NT2/D1 (cell line): ENCODE measurements around the gene TMEM237.
A peak's percentile ranks its signal among the peaks of the same experiment; 100 is the strongest.

ENCODE experiments used
- DNase-seq: peaks from one replicate; pipeline ENCODE4 v3.0.0-alpha.2; 2011; ENCODE audit warnings: low read depth, low spot score
- H3K27me3 ChIP-seq: 2 replicates; pipeline ENCODE4 v1.6.0; 2011; ENCODE audit warnings: mild to moderate bottlenecking; ENCODE audit not compliant: insufficient read length, insufficient read depth
- H3K36me3 ChIP-seq: 2 replicates; pipeline ENCODE4 v1.6.1; 2011; ENCODE audit warnings: mild to moderate bottlenecking, low read length, mixed read lengths; ENCODE audit not compliant: insufficient read depth, insufficient read length
- H3K4me1 ChIP-seq: 2 replicates; pipeline ENCODE4 v1.5.1; 2011; ENCODE audit not compliant: insufficient read depth, insufficient read length
- H3K4me3 ChIP-seq: 2 replicates; pipeline ENCODE4 v1.5.1; 2011; ENCODE audit warnings: low read depth; ENCODE audit not compliant: insufficient read length
- H3K9ac ChIP-seq: 2 replicates; pipeline ENCODE4 v1.6.0; 2011; ENCODE audit warnings: low read depth; ENCODE audit not compliant: insufficient read length
- H3K9me3 ChIP-seq: 2 replicates; pipeline ENCODE4 v1.5.1; 2011; ENCODE audit warnings: mild to moderate bottlenecking, low read length; ENCODE audit not compliant: insufficient read depth
- SUZ12 ChIP-seq: IDR thresholded peaks from 2 replicates; pipeline ENCODE4 v1.6.1; 2011; ENCODE audit not compliant: insufficient read length, insufficient read depth; ENCODE audit errors: extremely low read depth
- YY1 ChIP-seq: IDR thresholded peaks from 2 replicates; pipeline ENCODE4 v1.6.1; 2011; ENCODE audit not compliant: insufficient read length, insufficient read depth
- ZNF274 ChIP-seq: IDR thresholded peaks from 2 replicates; pipeline ENCODE4 v1.6.1; 2011; ENCODE audit warnings: mild to moderate bottlenecking, low read depth, low read length

The TMEM237 gene, protein sequence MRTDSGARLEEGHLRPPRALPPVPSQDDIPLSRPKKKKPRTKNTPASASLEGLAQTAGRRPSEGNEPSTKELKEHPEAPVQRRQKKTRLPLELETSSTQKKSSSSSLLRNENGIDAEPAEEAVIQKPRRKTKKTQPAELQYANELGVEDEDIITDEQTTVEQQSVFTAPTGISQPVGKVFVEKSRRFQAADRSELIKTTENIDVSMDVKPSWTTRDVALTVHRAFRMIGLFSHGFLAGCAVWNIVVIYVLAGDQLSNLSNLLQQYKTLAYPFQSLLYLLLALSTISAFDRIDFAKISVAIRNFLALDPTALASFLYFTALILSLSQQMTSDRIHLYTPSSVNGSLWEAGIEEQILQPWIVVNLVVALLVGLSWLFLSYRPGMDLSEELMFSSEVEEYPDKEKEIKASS

GRCh38 chr2:201643216-201643890 is at the start of gene TMEM237:
Gene TMEM237 (minus strand): TSS chr2:201643503. CDS start chr2:201643400, 103 bp downstream.
- TF ChIP-seq SUZ12 = no peak
- TF ChIP-seq YY1 = no peak
- TF ChIP-seq ZNF274 = no peak
- no peak for DNase-seq
- Histone ChIP-seq H3K27me3 (no peaks in the 10 kb centered on the region), H3K4me3 (peak within 1 kb of the TSS; percentile 83), H3K9ac (peak within 1 kb of the TSS; percentile 91), H3K9me3 (no peaks in the 10 kb centered on the region), H3K36me3 (peaks cover 10% of the 10 kb centered on the region), H3K4me1 (no peaks in the 10 kb centered on the region)

- no peaks in the 10 kb centered on the region for H3K36me3 ChIP-seq
- no peak for DNase-seq
- TF ChIP-seq ZNF274 (no peak), SUZ12 (no peak), YY1 (no peak)
Measured at GRCh38 chr2:201685156-201685555, 41.9 kb upstream of the TMEM237 start.

DNA sequence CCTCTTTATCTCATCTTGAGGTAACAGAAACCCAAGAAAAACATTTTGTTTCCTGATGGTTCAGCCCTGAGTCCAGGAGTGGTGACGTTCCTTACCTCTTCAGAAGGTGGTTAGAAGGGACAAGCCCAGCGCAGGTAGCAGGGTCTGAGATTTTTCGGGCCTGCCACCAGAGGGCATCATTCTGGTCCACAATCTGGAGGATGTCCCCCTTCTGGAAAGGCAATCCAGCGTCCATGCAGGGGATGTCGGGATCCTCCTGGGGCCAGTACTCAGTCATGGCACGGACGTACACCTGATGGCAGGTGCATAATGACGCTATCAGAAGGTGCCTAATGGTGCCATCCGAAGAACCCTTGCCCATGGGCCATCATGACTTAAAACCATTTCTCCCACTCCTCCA is 37.4 kb upstream of the TMEM237 start:
- Histone ChIP-seq H3K36me3 (no peaks in the 10 kb centered on the region), H3K9ac (no peak overlapping the region), H3K27me3 (no peaks in the 10 kb centered on the region), H3K9me3 (no peaks in the 10 kb centered on the region), H3K4me3 (no peak overlapping the region), H3K4me1 (peaks cover 3% of the 10 kb centered on the region)
- peak; percentile 52 for DNase-seq
- TF ChIP-seq SUZ12 = no peak
- TF ChIP-seq YY1 = no peak
- TF ChIP-seq ZNF274 = no peak

More at GRCh38 chr2:201685156-201685555, 41.9 kb upstream of the TMEM237 start:
- H3K9ac ChIP-seq = no peak overlapping the region
- H3K27me3 ChIP-seq = no peaks in the 10 kb centered on the region
- H3K9me3 ChIP-seq = no peaks in the 10 kb centered on the region
- H3K4me1 ChIP-seq = no peaks in the 10 kb centered on the region
- no peak overlapping the region for H3K4me3 ChIP-seq

DNA sequence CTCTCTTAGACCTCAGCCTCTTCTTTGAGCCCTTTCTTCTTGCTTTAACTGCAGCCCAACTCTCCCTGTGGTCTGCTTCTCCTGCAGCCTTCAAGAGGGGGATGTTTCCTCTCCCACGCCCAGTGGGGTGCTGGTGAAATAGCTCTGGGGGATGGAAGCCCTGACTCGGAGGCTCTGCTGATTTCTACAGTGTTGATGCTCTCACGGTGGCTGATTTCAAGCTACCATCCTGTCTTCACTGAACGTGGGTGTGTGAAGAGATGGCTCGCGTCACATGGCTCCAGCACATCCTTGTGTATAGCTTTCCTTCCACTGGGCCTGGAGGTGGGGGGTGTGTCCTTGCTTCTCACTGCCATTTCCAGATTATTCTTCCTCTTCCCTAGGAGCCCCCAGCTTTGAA is 35.1 kb upstream of the TMEM237 start:
- TF ChIP-seq ZNF274 (no peak), SUZ12 (no peak), YY1 (no peak)
- Histone ChIP-seq H3K36me3 (no peaks in the 10 kb centered on the region), H3K9me3 (no peaks in the 10 kb centered on the region), H3K9ac (no peak overlapping the region), H3K4me3 (no peak overlapping the region), H3K4me1 (peaks cover 3% of the 10 kb centered on the region), H3K27me3 (no peaks in the 10 kb centered on the region)
- DNase-seq = peak; percentile 25

DNA sequence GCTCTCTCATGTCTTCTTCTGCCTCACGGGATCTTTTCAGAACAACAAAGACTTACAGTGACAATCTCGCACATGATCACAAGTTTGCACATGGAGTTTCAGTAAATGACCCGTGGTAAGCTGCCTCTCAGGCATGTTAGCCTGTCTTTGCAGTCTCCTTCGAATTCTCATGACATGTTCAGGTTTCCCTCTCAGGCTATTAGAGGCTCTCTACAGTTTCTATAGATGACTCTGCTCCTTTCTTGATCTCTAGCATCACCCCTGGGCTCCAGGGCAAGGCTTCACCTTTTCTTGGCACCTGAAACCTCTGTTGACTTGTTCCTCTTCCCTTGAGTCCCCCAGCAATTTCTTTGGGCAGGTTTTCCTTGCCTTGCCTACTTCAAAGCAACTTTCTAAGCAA is 32.2 kb upstream of the TMEM237 start:
- Histone ChIP-seq H3K27me3 (no peaks in the 10 kb centered on the region), H3K4me1 (peaks cover 3% of the 10 kb centered on the region), H3K36me3 (no peaks in the 10 kb centered on the region), H3K9me3 (no peaks in the 10 kb centered on the region), H3K9ac (no peak overlapping the region), H3K4me3 (no peak overlapping the region)
- DNase-seq = no peak
- TF ChIP-seq ZNF274 (no peak), SUZ12 (no peak), YY1 (no peak)

DNA sequence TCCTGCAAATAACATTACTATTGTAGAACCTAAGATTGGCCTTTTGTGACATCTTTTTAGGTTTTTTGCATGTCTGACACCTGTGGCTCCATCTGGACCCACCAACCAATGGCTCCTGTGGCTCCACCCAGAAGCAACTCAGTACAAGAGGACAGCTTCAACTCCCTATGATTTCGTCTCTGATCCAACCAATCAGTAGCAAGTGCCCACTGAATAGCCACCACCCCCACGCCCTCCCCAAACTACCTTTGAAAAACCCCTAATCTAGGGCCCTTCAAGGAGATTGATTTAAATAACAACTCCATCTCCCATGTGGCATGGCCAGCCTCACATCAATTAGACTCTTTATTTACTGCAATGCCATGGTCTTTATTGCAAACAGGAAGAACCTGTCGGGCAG is 31.5 kb upstream of the TMEM237 start:
- TF ChIP-seq SUZ12 = no peak
- no peak for TF ChIP-seq ZNF274
- no peak for TF ChIP-seq YY1
- H3K4me1 ChIP-seq = peaks cover 3% of the 10 kb centered on the region
- no peak overlapping the region for H3K9ac ChIP-seq
- H3K36me3 ChIP-seq = no peaks in the 10 kb centered on the region
- no peak overlapping the region for H3K4me3 ChIP-seq
- H3K27me3 ChIP-seq = no peaks in the 10 kb centered on the region
- no peaks in the 10 kb centered on the region for H3K9me3 ChIP-seq
- DNase-seq = no peak

DNA sequence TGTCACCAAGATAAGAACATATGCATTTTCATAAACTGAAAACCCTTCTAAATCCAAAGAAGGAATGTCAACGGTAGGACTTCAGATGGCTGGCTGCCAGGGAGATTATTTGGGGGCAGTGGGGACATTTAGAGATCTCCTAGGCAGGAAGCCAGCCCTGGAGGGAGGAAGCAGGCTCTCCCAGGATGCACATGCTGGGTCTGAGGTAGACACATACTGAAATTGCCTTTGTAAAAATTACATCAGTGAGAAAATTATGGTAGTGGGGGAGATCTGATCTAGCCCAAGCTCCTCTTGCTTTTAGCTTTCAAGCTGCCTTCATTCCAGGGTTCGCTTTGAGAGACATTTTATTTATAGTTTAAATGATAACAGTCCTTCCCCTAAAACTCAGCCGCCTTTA is 31.0 kb upstream of the TMEM237 start:
- H3K9ac ChIP-seq = no peak overlapping the region
- DNase-seq = no peak
- no peaks in the 10 kb centered on the region for H3K9me3 ChIP-seq
- TF ChIP-seq YY1 = no peak
- TF ChIP-seq ZNF274 = no peak
- TF ChIP-seq SUZ12 = no peak
- no peak overlapping the region for H3K4me3 ChIP-seq
- no peaks in the 10 kb centered on the region for H3K36me3 ChIP-seq
- peaks cover 3% of the 10 kb centered on the region for H3K4me1 ChIP-seq
- no peaks in the 10 kb centered on the region for H3K27me3 ChIP-seq
